Testis (tissue), 3 donors: ENCODE data around the gene RASGRP3. TPM values are rescaled to one million over a fixed set of nuclear protein-coding genes. Genes with fewer than 3 reads are reported as not detected.
"Not testable (repeated sequence)": the region's sequence is repeated elsewhere in the genome, so short reads cannot be mapped to it uniquely, and the experiment has no call there.

Source experiments
- DNase-seq: peaks from one replicate; pipeline ENCODE4 v3.0.0-alpha.2; 2019
- H3K27ac ChIP-seq, 2 donors: fragments of 200-600 bp; sonication (generic); one replicate each; pipeline ENCODE4 v1.5.1; 2019
- H3K27me3 ChIP-seq: fragments of 200-600 bp; sonication (generic); one replicate; pipeline ENCODE4 v1.5.1; 2019
- H3K36me3 ChIP-seq: fragments of 200-600 bp; sonication (generic); one replicate; pipeline ENCODE4 v1.5.1; 2017; ENCODE audit warnings: low read depth; ENCODE audit errors: missing control alignments
- H3K4me1 ChIP-seq: fragments of 200-600 bp; sonication (generic); one replicate; pipeline ENCODE4 v1.5.1; 2019
- H3K4me3 ChIP-seq, 2 donors: fragments of 200-600 bp; sonication (generic); one replicate each; pipeline ENCODE4 v1.5.1; 2017 to 2019
- H3K9me3 ChIP-seq: fragments of 200-600 bp; sonication (generic); one replicate; pipeline ENCODE4 v1.5.1; 2017
- CTCF ChIP-seq, 3 experiments: fragments of 450-650 bp in 2 of 3; fragments of 200-600 bp in 1 of 3; sonication (generic) in 1 of 3; IDR thresholded peaks; one replicate each; pipeline ENCODE4 v1.5.1; 2016 to 2019; ENCODE audit warnings: antibody characterized with exemption in 3 of 3, mild to moderate bottlenecking in 2 of 3, moderate library complexity in 1 of 3
- POLR2A ChIP-seq: fragments of 450-650 bp; IDR thresholded peaks from one replicate; pipeline ENCODE4 v1.6.1; 2017; ENCODE audit warnings: antibody characterized with exemption, mild to moderate bottlenecking, moderate library complexity
- WGBS, 2 donors: methylation state at CpG; one replicate each; pipeline ENCODE4 v1.1.5; 2018; 5-methylcytosine and 5-hydroxymethylcytosine counted together
- intact Hi-C: fragments of 100-400 bp; cut with DNase I; formaldehyde crosslinking; loops from one replicate; pipeline ENCODE4 v1.15.1; 2023; ENCODE audit warnings: low total_unique reads
- polyA plus RNA-seq: library from polyadenylated mRNA; stranded (reverse); fragments of 350-450 nt; fragmentation: Illumina TruSeq; extraction: RNeasy Lipid Tissue Mini Kit (QIAGEN cat#74804); gene quantifications from one replicate; pipeline ENCODE4 v1.2.3, GENCODE V29; 2014; ENCODE audit warnings: low read depth, low replicate concordance; ENCODE audit not compliant: insufficient read depth
- total RNA-seq, 2 donors: library from RNA; depleted of rRNA; stranded (reverse); fragments of >200 nt; gene quantifications; one replicate each; pipeline ENCODE4 v1.2.3, GENCODE V29; 2016

Gene RASGRP3
- total and polyA plus RNA-seq, 3 donors from 2014 or later = 2.8 to 26.3 (median 8.2) TPM

- Histone ChIP-seq H3K9me3 (no peaks in the 10 kb centered on the region), H3K27me3 (no peaks in the 10 kb centered on the region), H3K27ac (no peak overlapping the region), H3K4me3 (no peak overlapping the region), H3K4me1 (no peaks in the 10 kb centered on the region), H3K36me3 (no peaks in the 10 kb centered on the region)
- TF ChIP-seq POLR2A = no peak
- no peak for DNase-seq
- intact Hi-C loops = no loop called here
- 69 to 73% methylated on average over 2 of the region's 2 CpGs for WGBS, 2 donors
Measured at GRCh38 chr2:33437815-33438214, 38.6 kb upstream of the RASGRP3 start.

GRCh38 chr2:33441235-33441810 is 35.1 kb upstream of the RASGRP3 start:
- no peaks in the 10 kb centered on the region for H3K9me3 ChIP-seq
- no peaks in the 10 kb centered on the region for H3K27me3 ChIP-seq
- intact Hi-C loops = no loop called here
- no peaks in the 10 kb centered on the region for H3K4me1 ChIP-seq
- H3K36me3 ChIP-seq = no peaks in the 10 kb centered on the region
- 45 to 57% methylated on average over 3 of the region's 3 CpGs for WGBS, 2 donors
- DNase-seq = peak; percentile 71
- H3K4me3 ChIP-seq = no peak overlapping the region
- no peak overlapping the region for H3K27ac ChIP-seq
- TF ChIP-seq CTCF (IDR thresholded peaks at IDR 0.05) = peak; percentile 17 to 36 (median 30)
- TF ChIP-seq POLR2A = no peak

- H3K4me3 ChIP-seq, H3K27me3 ChIP-seq, DNase-seq, H3K36me3 ChIP-seq, H3K27ac ChIP-seq, H3K9me3 ChIP-seq, H3K4me1 ChIP-seq, intact Hi-C loops: not testable (repeated sequence)
- WGBS, 2 donors = 92 to 99% methylated on average over 9 of the region's 9 CpGs
Measured at GRCh38 chr2:33442052-33442451, 34.4 kb upstream of the RASGRP3 start.

- Histone ChIP-seq H3K4me1 (no peaks in the 10 kb centered on the region), H3K4me3 (no peak overlapping the region), H3K9me3 (no peaks in the 10 kb centered on the region), H3K36me3 (no peaks in the 10 kb centered on the region), H3K27ac (peak overlapping the region in 1 of 2 donors; percentile 38), H3K27me3 (no peaks in the 10 kb centered on the region)
- intact Hi-C loops = no loop called here
- no peak for DNase-seq
- WGBS, 2 donors = 49 to 59% methylated on average over 6 of the region's 6 CpGs
- TF ChIP-seq POLR2A (no peak), CTCF (IDR thresholded peaks at IDR 0.05) (no peak)
Measured at GRCh38 chr2:33442528-33443079, 33.8 kb upstream of the RASGRP3 start.

GRCh38 chr2:33443274-33443829 is 33.1 kb upstream of the RASGRP3 start:
- Histone ChIP-seq H3K27me3 (no peaks in the 10 kb centered on the region), H3K27ac (peak overlapping the region in 1 of 2 donors; percentile 38), H3K4me3 (no peak overlapping the region), H3K4me1 (no peaks in the 10 kb centered on the region), H3K9me3 (no peaks in the 10 kb centered on the region), H3K36me3 (no peaks in the 10 kb centered on the region)
- intact Hi-C loops = no loop called here
- WGBS, 2 donors = 76 to 82% methylated on average over 3 of the region's 3 CpGs
- TF ChIP-seq CTCF (IDR thresholded peaks at IDR 0.05) (no peak), POLR2A (no peak)
- no peak for DNase-seq

GRCh38 chr2:33444967-33445366 is 31.5 kb upstream of the RASGRP3 start:
- no peak for DNase-seq
- Histone ChIP-seq H3K4me1 (no peaks in the 10 kb centered on the region), H3K27me3 (no peaks in the 10 kb centered on the region), H3K36me3 (no peaks in the 10 kb centered on the region), H3K27ac (no peak overlapping the region), H3K4me3 (no peak overlapping the region), H3K9me3 (no peaks in the 10 kb centered on the region)
- TF ChIP-seq POLR2A (no peak), CTCF (IDR thresholded peaks at IDR 0.05) (no peak)
- intact Hi-C loops = no loop called here
- 73 to 74% methylated on average over 2 of the region's 2 CpGs for WGBS, 2 donors
